Smooth muscle cell (in vitro differentiated cells): ENCODE measurements around the gene IL34. TPM values are rescaled to one million over a fixed set of nuclear protein-coding genes. Genes with fewer than 3 reads are reported as not detected.

Experiments used
- DNase-seq: peaks from one replicate; lab custom pipeline; 2025; ENCODE audit not compliant: unreplicated experiment; lab: John Stamatoyannopoulos, UW
- H2AFZ ChIP-seq: fragments of 200-600 bp; sonication (generic); 2 replicates; pipeline ENCODE4 v1.6.0; 2016; ENCODE audit warnings: antibody characterized with exemption, low read depth, mild to moderate bottlenecking
- H3F3A ChIP-seq: fragments of 200-600 bp; sonication (generic); 2 replicates; pipeline ENCODE4 v1.6.0; 2017; ENCODE audit warnings: antibody characterized with exemption, low read depth
- H3K27ac ChIP-seq: fragments of 200-600 bp; sonication (generic); 2 replicates; pipeline ENCODE4 v1.5.1; 2016; ENCODE audit warnings: low read depth, mild to moderate bottlenecking
- H3K27me3 ChIP-seq: fragments of 200-600 bp; sonication (generic); 2 replicates; pipeline ENCODE4 v1.6.1; 2016; ENCODE audit warnings: low read depth, mild to moderate bottlenecking
- H3K36me3 ChIP-seq: fragments of 200-600 bp; sonication (generic); 2 replicates; pipeline ENCODE4 v1.5.1; 2016; ENCODE audit warnings: low read depth
- H3K4me1 ChIP-seq: fragments of 200-600 bp; sonication (generic); 2 replicates; pipeline ENCODE4 v1.5.1; 2016; ENCODE audit warnings: low read depth
- H3K4me2 ChIP-seq: fragments of 200-600 bp; sonication (generic); 2 replicates; pipeline ENCODE4 v1.6.0; 2016; ENCODE audit warnings: mild to moderate bottlenecking
- H3K4me3 ChIP-seq: fragments of 200-600 bp; sonication (generic); 2 replicates; pipeline ENCODE4 v1.5.1; 2016; ENCODE audit warnings: mild to moderate bottlenecking
- H3K79me2 ChIP-seq: fragments of 200-600 bp; sonication (generic); 2 replicates; pipeline ENCODE4 v1.6.0; 2016; ENCODE audit warnings: low read depth, mild to moderate bottlenecking
- H3K9ac ChIP-seq: fragments of 200-600 bp; sonication (generic); 2 replicates; pipeline ENCODE4 v1.6.0; 2016; ENCODE audit warnings: low read depth
- H3K9me3 ChIP-seq: fragments of 200-600 bp; sonication (generic); replicated peaks from 2 replicates; pipeline ENCODE4 v1.5.1; 2016; ENCODE audit warnings: low read depth
- H4K20me1 ChIP-seq: fragments of 200-600 bp; sonication (generic); 2 replicates; pipeline ENCODE4 v1.6.0; 2016; ENCODE audit warnings: low read depth
- WGBS: methylation state at CpG from one replicate; pipeline ENCODE4 v1.1.7; 2016; ENCODE audit warnings: low lambda C conversion rate; 5-methylcytosine and 5-hydroxymethylcytosine counted together
- polyA plus RNA-seq: library from polyadenylated mRNA; unstranded; fragments of >200 nt; fragmentation: Nextera tagmentation; extraction: Ambion mirVana; gene quantifications from 2 replicates; pipeline ENCODE4 v1.2.1, GENCODE V29; 2016
- total RNA-seq: library from RNA; depleted of rRNA; stranded (reverse); fragments of >200 nt; gene quantifications from 2 replicates; pipeline ENCODE4 v1.2.3, GENCODE V29; 2014
- TF ChIP-seq, protein P1 (sequence below): fragments of 200-600 bp; sonication (generic); IDR thresholded peaks from 2 replicates; pipeline ENCODE4 v1.5.1; 2017; ENCODE audit warnings: borderline replicate concordance, mild to moderate bottlenecking, antibody characterized with exemption; ENCODE audit not compliant: insufficient read depth, poor library complexity, severe bottlenecking

The IL34 gene
- total and polyA plus RNA-seq, 2 experiments from 2014 or later: 0.49 TPM; not detected in 1

GRCh38 chr16:70675851-70676513, 29.6 kb downstream of the IL34 start:
- Histone ChIP-seq H3K4me3 (no peak overlapping the region), H2AFZ (no peak overlapping the region), H3K4me2 (no peak overlapping the region), H3K9ac (no peak overlapping the region), H3F3A (no peaks in the 10 kb centered on the region), H4K20me1 (peaks cover 23% of the 10 kb centered on the region), H3K27me3 (no peaks in the 10 kb centered on the region), H3K4me1 (no peaks in the 10 kb centered on the region), H3K9me3 (no peaks in the 10 kb centered on the region), H3K27ac (no peak overlapping the region), H3K36me3 (no peaks in the 10 kb centered on the region), H3K79me2 (peaks cover under 1% of the 10 kb centered on the region)
- TF ChIP-seq, protein P1, sequence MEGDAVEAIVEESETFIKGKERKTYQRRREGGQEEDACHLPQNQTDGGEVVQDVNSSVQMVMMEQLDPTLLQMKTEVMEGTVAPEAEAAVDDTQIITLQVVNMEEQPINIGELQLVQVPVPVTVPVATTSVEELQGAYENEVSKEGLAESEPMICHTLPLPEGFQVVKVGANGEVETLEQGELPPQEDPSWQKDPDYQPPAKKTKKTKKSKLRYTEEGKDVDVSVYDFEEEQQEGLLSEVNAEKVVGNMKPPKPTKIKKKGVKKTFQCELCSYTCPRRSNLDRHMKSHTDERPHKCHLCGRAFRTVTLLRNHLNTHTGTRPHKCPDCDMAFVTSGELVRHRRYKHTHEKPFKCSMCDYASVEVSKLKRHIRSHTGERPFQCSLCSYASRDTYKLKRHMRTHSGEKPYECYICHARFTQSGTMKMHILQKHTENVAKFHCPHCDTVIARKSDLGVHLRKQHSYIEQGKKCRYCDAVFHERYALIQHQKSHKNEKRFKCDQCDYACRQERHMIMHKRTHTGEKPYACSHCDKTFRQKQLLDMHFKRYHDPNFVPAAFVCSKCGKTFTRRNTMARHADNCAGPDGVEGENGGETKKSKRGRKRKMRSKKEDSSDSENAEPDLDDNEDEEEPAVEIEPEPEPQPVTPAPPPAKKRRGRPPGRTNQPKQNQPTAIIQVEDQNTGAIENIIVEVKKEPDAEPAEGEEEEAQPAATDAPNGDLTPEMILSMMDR: no peak
- no peak for DNase-seq
- WGBS: 97% methylated on average over 7 of the region's 7 CpGs

GRCh38 chr16:70676675-70677498, 30.5 kb downstream of the IL34 start:
- Histone ChIP-seq H3K79me2 (peaks cover 8% of the 10 kb centered on the region), H3F3A (no peaks in the 10 kb centered on the region), H3K27me3 (no peaks in the 10 kb centered on the region), H3K4me2 (no peak overlapping the region), H3K4me1 (no peaks in the 10 kb centered on the region), H3K4me3 (no peak overlapping the region), H3K9ac (no peak overlapping the region), H4K20me1 (peaks cover 32% of the 10 kb centered on the region), H3K27ac (no peak overlapping the region), H2AFZ (no peak overlapping the region), H3K9me3 (no peaks in the 10 kb centered on the region), H3K36me3 (no peaks in the 10 kb centered on the region)
- WGBS: over 99% methylated on average over 11 of the region's 14 CpGs
- no peak for DNase-seq
- TF ChIP-seq, protein P1: no peak

DNA sequence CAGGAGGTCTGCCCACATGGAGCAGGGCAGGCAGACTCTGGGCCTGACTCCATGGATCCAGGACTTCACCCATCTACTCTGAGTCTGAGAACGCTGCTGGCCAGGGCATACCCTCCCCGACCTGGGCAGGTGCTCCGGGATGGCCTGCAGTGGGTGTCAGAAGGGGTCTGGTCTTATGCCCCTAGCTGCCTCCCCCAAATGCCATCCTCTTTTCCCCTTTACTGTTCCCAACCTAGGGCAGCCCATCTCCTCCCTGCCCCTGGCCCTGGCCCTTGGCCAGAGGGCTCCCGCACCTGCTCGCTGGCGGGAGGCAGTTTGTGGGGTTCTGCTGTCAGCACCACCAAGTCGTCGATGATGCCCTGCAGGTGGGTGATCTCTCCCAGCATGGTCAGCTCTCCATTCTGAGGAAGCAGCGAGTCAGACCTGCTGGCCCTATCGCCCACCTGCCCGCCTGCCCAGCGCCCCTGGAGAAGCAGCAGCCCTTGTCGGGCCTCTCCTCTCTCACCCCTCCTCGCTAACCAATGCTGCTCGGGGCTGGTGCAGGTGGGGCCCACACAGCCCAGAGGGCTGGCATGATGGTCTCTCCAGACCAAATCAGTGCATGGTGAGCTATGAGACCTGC, 31.3 kb downstream of the IL34 start:
- Histone ChIP-seq H3K27ac (no peak overlapping the region), H3K9ac (no peak overlapping the region), H3K9me3 (no peaks in the 10 kb centered on the region), H3F3A (no peaks in the 10 kb centered on the region), H3K36me3 (no peaks in the 10 kb centered on the region), H3K27me3 (no peaks in the 10 kb centered on the region), H3K4me3 (no peak overlapping the region), H4K20me1 (peaks cover 39% of the 10 kb centered on the region), H3K79me2 (peaks cover 14% of the 10 kb centered on the region), H3K4me1 (no peaks in the 10 kb centered on the region), H2AFZ (no peak overlapping the region), H3K4me2 (no peak overlapping the region)
- DNase-seq: no peak
- 98% methylated on average over 15 of the region's 15 CpGs for WGBS
- TF ChIP-seq, protein P1: no peak
